Parathyroid adenoma (tissue), 2 donors: ENCODE measurements around the gene GPR101.

Experiments used
- H2AFZ ChIP-seq: fragments of 300-600 bp; sonication (generic); one replicate; pipeline ENCODE4 v1.7.0; 2017; ENCODE audit warnings: antibody characterized with exemption, mild to moderate bottlenecking
- H3K27ac ChIP-seq: fragments of 300-600 bp; sonication (generic); one replicate; pipeline ENCODE4 v1.7.0; 2017
- H3K27me3 ChIP-seq: fragments of 300-600 bp; sonication (generic); one replicate; pipeline ENCODE4 v1.7.0; 2017; ENCODE audit warnings: low read length; ENCODE audit not compliant: control insufficient read depth, insufficient read depth
- H3K36me3 ChIP-seq: fragments of 300-600 bp; sonication (generic); one replicate; pipeline ENCODE4 v1.7.0; 2017; ENCODE audit warnings: low read length; ENCODE audit not compliant: control insufficient read depth, insufficient read depth
- H3K4me1 ChIP-seq: fragments of 300-600 bp; sonication (generic); one replicate; pipeline ENCODE4 v1.7.0; 2017; ENCODE audit warnings: control low read depth
- H3K4me2 ChIP-seq: fragments of 300-600 bp; sonication (generic); one replicate; pipeline ENCODE4 v1.7.0; 2017; ENCODE audit warnings: low read length
- H3K4me3 ChIP-seq: fragments of 300-600 bp; sonication (generic); one replicate; pipeline ENCODE4 v1.7.0; 2017; ENCODE audit warnings: low read depth, low read length
- H3K79me2 ChIP-seq: fragments of 300-600 bp; sonication (generic); one replicate; pipeline ENCODE4 v1.7.0; 2017; ENCODE audit warnings: control low read depth
- H3K9ac ChIP-seq: fragments of 300-600 bp; sonication (generic); one replicate; pipeline ENCODE4 v1.7.0; 2017; ENCODE audit warnings: mild to moderate bottlenecking
- H3K9me3 ChIP-seq: fragments of 300-600 bp; sonication (generic); one replicate; pipeline ENCODE4 v1.7.0; 2017; ENCODE audit warnings: low read length; ENCODE audit not compliant: control insufficient read depth
- TF ChIP-seq, protein P1 (sequence below): fragments of 300-600 bp; sonication (generic); IDR thresholded peaks from one replicate; pipeline ENCODE4 v1.7.0; 2017; ENCODE audit warnings: antibody characterized with exemption, mild to moderate bottlenecking
- donor health status: primary hyperparathyroidism.

The GPR101 gene

DNA sequence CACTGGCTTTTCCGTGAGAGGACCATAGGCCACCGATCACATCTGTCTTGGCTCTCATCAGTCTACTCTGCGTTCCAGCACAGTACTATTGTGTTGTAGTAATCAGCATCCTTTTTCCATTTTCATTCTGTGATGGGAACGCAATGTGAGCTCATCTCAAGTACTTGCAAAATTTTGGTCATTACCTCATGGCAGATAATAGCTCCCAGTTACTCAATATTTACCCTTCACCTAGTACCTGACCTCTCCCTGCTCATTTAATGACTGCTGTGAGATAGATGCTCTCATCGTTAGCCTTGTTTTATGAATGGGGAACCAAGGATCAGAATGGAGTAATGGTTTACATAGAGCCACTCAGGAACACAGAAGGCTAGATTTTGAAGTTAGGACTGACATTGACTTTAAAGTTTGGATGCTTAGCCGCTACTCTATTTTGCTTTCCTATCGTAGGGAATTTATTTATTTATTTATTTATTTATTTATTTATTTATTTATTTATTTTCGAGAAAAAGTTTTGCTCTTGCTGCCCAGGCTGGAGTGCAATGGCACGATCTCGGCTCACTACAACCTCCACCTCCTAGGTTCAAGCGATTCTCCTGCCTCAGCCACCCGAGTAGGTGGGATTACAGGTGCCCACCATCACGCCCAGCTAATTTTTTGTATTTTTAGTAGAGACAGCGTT lies 6.5 kb upstream of the GPR101 start:
- no peak overlapping the region for H3K4me2 ChIP-seq
- TF ChIP-seq, protein P1, sequence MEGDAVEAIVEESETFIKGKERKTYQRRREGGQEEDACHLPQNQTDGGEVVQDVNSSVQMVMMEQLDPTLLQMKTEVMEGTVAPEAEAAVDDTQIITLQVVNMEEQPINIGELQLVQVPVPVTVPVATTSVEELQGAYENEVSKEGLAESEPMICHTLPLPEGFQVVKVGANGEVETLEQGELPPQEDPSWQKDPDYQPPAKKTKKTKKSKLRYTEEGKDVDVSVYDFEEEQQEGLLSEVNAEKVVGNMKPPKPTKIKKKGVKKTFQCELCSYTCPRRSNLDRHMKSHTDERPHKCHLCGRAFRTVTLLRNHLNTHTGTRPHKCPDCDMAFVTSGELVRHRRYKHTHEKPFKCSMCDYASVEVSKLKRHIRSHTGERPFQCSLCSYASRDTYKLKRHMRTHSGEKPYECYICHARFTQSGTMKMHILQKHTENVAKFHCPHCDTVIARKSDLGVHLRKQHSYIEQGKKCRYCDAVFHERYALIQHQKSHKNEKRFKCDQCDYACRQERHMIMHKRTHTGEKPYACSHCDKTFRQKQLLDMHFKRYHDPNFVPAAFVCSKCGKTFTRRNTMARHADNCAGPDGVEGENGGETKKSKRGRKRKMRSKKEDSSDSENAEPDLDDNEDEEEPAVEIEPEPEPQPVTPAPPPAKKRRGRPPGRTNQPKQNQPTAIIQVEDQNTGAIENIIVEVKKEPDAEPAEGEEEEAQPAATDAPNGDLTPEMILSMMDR = no peak
- H2AFZ ChIP-seq = no peak overlapping the region
- no peak overlapping the region for H3K4me3 ChIP-seq
- H3K4me1 ChIP-seq = no peaks in the 10 kb centered on the region
- no peaks in the 10 kb centered on the region for H3K9me3 ChIP-seq
- H3K79me2 ChIP-seq = no peaks in the 10 kb centered on the region
- no peak overlapping the region for H3K9ac ChIP-seq
- no peaks in the 10 kb centered on the region for H3K27me3 ChIP-seq
- H3K36me3 ChIP-seq = no peaks in the 10 kb centered on the region
- H3K27ac ChIP-seq = no peak overlapping the region

GRCh38 chrX:137034508-137034872 lies 695 bp upstream of the GPR101 start:
- H3K36me3 ChIP-seq = no peaks in the 10 kb centered on the region
- no peak overlapping the region for H3K4me3 ChIP-seq
- H3K79me2 ChIP-seq = no peaks in the 10 kb centered on the region
- H3K27me3 ChIP-seq = no peaks in the 10 kb centered on the region
- H3K4me1 ChIP-seq = no peaks in the 10 kb centered on the region
- no peak overlapping the region for H3K4me2 ChIP-seq
- no peak overlapping the region for H3K27ac ChIP-seq
- H3K9ac ChIP-seq = no peak overlapping the region
- no peak overlapping the region for H2AFZ ChIP-seq
- no peaks in the 10 kb centered on the region for H3K9me3 ChIP-seq
- TF ChIP-seq, protein P1 = no peak

- H3K9ac ChIP-seq = no peak overlapping the region
- no peaks in the 10 kb centered on the region for H3K79me2 ChIP-seq
- no peak overlapping the region for H3K4me3 ChIP-seq
- H3K4me1 ChIP-seq = no peaks in the 10 kb centered on the region
- H3K4me2 ChIP-seq = no peak overlapping the region
- TF ChIP-seq, protein P1 = no peak
- H3K27ac ChIP-seq = no peak overlapping the region
- H3K9me3 ChIP-seq = no peaks in the 10 kb centered on the region
- H2AFZ ChIP-seq = no peak overlapping the region
- no peaks in the 10 kb centered on the region for H3K36me3 ChIP-seq
- H3K27me3 ChIP-seq = no peaks in the 10 kb centered on the region
Measured at GRCh38 chrX:137032841-137033773, 688 bp downstream of the GPR101 start.

- Histone ChIP-seq H3K4me2 (peak overlapping the region; percentile 62), H3K4me1 (no peaks in the 10 kb centered on the region), H3K9me3 (no peaks in the 10 kb centered on the region), H3K36me3 (no peaks in the 10 kb centered on the region), H3K27me3 (no peaks in the 10 kb centered on the region), H3K27ac (no peak overlapping the region), H2AFZ (peak overlapping the region; percentile 50), H3K79me2 (no peaks in the 10 kb centered on the region), H3K9ac (no peak overlapping the region), H3K4me3 (peak overlapping the region; percentile 40)
- TF ChIP-seq, protein P1 = no peak
Measured at GRCh38 chrX:137032341-137032694, 1.5 kb downstream of the GPR101 start.
